EL (cell line): ENCODE data around the gene CPED1.
"Not testable (repeated sequence)": the region's sequence is repeated elsewhere in the genome, so short reads cannot be mapped to it uniquely, and the experiment has no call there.

Experiments
- DNase-seq: peaks from one replicate; pipeline ENCODE4 v3.0.0-alpha.2; 2016

The CPED1 gene

GRCh38 chr7:120997882-120998474 is 9.5 kb downstream of the CPED1 start:
- no peak for DNase-seq

GRCh38 chr7:120998520-120998919 is 10.0 kb downstream of the CPED1 start:
- DNase-seq, result no peak

- no peak for DNase-seq
These were observed 10.6 kb downstream of the CPED1 start for GRCh38 chr7:120998996-120999565.

GRCh38 chr7:121000081-121000983 is 11.8 kb downstream of the CPED1 start:
- DNase-seq, result peak; percentile 75

GRCh38 chr7:121001234-121001906 is 12.9 kb downstream of the CPED1 start:
- DNase-seq, result no peak

GRCh38 chr7:121002048-121002756 is 13.7 kb downstream of the CPED1 start:
- peak; percentile 6 for DNase-seq

- DNase-seq, result peak; percentile 25
These were observed 14.3 kb downstream of the CPED1 start for GRCh38 chr7:121002757-121003200.

GRCh38 chr7:121003986-121004685 is 15.6 kb downstream of the CPED1 start:
- DNase-seq, result no peak

- not testable (repeated sequence) for DNase-seq
These were observed 16.5 kb downstream of the CPED1 start for GRCh38 chr7:121005058-121005457.

GRCh38 chr7:121005996-121006584 is 17.6 kb downstream of the CPED1 start:
- DNase-seq, result no peak

GRCh38 chr7:121006711-121007315 is 18.3 kb downstream of the CPED1 start:
- DNase-seq, result no peak

GRCh38 chr7:121008816-121009215 is 20.3 kb downstream of the CPED1 start:
- no peak for DNase-seq

GRCh38 chr7:121011401-121011800 is 22.9 kb downstream of the CPED1 start:
- DNase-seq, result no peak

- no peak for DNase-seq
These were observed 23.8 kb downstream of the CPED1 start for GRCh38 chr7:121012170-121012874.

GRCh38 chr7:121012919-121013318 is 24.4 kb downstream of the CPED1 start:
- no peak for DNase-seq

GRCh38 chr7:121015560-121015959 is 27.0 kb downstream of the CPED1 start:
- DNase-seq, result no peak

- DNase-seq, result peak; percentile 58
These were observed 28.5 kb downstream of the CPED1 start for GRCh38 chr7:121016966-121017365.

GRCh38 chr7:121017586-121017985 is 29.1 kb downstream of the CPED1 start:
- peak; percentile 20 for DNase-seq

GRCh38 chr7:121019018-121019417 is 30.5 kb downstream of the CPED1 start:
- peak; percentile 76 for DNase-seq

- peak; percentile 69 for DNase-seq
These were observed 31.9 kb downstream of the CPED1 start for GRCh38 chr7:121020249-121020988.
